Right forelimb (tissue), 1 donor: ENCODE results near the gene KCNIP4.

Experiments
- DNase-seq: peaks from one replicate; pipeline ENCODE4 v3.0.0-alpha.2; 2018

Gene KCNIP4

DNA sequence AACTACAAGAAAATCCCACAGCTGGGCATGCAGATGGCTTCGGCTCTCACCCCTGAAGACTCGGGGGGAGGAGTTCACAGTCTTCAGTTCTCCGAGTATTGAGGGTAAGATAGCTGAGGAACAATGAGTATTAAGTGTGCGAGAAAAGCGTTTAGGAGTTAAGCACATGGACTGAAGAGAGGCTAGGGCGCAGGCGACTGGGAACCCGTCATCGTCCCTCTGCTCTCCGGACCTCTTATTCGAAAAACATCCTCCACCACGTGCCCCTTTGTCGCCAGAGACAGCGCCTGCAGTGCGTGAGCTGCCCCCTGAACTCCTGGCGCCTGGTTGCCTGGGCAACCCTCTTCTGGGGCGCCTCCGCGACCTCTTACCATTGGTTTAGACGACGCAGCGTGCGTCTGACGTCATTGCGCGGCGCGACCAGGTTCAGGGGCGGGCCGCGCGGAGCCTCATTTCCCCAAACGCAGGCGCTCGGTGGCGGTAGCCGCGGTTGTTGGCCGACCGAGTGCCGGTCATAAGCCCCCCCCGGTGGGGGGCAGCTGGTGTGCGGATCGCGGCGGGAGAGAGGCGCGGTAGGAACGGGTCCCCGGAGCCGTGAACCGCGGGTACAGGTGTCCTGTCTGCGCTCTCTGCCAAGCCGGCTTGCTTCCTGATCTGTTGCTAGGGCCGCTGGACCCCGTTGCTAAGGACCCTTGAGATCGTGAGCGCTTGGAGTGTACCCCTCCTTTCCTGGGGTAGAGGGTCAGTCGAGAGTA is 1248.4 kb downstream of the KCNIP4 start, which contains the start of gene PACRGL:
Gene PACRGL, plus strand, starts transcription at position 452 of the 755 bp plus-strand sequence. CDS start 4,024 bp downstream, outside the sequence.
- peak; percentile 94 for DNase-seq

DNA sequence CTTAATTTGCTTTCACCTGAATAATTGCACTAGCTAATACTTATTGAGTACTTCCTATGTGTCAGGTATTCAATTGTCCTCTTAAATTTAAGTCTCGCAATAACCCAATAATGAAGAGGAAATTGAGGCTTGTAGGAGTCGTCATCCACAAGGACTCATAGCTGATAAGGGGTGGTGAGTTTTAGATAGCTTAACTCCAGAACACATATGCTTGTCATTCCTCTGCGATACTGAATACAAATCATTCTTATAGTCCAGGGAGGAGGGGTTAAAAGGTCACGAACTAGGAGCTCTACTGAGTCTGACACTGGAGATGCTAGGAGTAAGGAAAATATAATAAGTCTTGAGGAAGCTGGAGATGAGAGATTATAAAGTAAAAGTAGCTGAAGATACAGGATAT is 1249.8 kb downstream of the KCNIP4 start:
- DNase-seq = no peak

DNA sequence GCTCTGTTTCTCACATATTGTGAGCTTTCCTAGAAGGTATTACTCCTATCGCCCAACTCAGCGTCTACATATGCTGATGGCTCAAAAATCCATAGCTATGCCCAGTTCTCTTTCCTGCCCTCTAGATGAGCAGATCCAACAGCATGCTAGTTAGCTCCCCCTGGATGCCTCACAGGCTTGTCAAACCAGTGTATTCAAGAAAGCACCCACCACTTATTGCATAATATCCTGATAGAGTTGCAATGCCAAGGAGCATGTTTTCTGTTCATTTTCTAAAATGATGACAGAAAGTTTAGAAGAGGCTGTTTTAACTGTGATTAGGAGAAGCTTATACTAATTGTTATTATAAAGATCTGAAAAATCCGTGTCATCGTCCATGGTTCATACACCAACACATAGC is 1250.2 kb downstream of the KCNIP4 start:
- DNase-seq = no peak

DNA sequence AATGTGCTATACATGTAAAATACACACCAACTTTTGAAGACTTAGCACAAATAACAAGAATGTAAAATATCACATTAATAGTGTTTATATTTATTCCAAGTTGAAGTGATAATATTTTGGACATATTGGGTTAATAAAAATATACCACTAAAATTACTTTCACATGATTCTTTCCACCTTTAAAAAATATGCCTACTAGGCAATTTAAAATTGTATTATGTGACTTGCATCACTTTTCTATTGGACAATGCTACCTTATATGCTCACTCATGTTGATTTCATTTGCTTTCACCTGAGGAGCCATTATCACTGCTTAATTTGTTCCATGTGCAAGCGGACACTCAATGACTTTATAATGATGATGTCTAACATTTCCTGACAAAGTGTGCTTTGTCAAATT is 1251.8 kb downstream of the KCNIP4 start:
- DNase-seq = no peak

DNA sequence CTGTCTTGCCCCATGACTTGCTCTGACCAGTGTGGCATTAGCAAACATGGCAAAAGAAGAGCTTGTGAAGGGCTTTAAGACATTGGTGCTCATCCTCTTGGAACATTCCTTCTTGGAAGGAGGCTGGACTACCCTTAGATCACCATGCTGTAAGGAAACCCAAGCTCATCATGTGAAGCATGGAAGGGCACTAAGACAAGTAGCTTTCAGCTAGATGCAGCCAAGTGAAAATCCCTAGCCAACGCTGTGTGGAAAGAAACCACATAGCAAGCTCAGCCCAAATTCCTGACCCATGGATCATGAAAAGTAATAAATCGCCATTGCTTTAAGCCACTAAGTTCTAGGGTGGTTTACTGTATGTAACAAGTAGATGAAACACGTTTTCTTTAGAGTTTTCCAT is 1260.7 kb downstream of the KCNIP4 start:
- DNase-seq = no peak

DNA sequence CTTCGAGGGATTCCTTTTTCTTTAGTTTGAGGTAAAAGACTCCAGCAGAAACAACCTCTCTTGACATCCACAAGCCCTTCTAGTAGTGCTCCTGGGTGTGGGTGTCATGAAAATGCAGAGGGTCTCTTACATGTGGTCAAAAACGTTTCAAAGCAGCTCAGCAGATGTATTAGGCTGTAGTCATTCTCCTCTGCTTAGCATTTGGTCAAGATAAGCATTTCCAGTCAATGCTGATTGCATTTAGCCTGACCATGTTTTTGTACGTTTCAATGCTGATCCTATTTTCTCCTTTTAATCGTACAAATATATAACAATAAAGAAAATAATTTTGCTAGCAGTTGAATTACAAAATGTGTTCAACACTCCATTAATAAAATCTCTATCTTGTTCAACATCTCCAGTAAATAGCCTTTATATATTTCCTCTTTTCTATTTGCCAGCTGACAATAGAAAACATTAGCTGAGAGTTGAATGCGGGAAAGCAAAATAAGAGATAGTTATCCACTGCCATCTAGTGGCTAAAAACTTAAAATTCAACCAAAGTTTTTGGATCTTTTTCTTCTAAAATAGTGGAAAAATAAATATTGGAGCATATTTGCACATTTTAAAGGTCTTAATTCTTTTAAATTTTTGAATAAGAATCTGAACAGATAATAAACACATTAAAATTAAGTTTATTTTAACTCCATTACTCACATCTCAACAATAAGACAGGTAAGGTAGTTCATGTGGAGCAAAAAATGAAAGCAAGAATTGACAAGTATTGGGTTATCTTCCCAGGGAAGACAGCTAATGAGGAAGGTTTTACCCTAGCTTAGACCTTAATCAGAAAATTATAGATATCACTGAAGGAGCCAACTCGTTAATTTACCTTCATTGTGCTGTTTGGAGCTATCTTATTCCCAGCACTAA is 1263.5 kb downstream of the KCNIP4 start:
- no peak for DNase-seq

DNA sequence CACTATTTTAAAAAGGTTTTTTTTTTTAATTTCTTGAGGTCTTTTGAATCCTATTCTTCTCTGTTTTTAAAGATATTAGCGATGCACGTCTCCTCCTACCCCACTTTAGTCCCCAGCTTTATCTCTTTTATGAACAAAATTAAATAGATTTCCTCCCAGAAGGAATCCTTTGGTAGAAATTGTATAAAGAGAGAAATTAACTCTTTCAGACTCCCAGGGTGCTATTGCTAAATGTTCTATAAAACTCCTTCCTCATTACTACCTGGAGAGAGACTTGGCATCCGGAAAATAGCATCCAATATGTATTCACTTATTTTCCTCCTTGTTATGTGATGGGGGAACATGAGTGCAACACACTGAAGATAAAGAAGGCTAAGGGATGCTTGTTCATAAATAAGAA is 1264.8 kb downstream of the KCNIP4 start:
- DNase-seq = no peak

DNA sequence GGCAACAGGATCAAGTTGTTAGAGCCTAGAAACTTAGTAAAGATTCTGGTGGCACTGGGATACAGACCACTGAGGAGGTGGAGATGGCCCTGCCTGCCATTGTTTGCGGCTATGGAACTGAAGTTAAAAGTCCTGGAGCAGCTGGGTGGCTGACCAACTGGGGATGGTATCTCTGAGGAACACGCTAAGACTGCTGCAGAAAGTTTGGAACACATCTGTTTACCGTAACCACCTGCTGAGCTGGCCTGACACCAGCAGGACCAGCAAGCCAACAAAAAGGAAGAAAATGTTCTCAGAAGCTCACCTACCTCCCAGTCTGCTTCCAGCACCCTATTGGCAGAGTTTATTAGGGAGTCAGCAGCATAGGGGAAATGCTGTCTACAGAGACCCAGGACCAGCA is 1265.7 kb downstream of the KCNIP4 start:
- DNase-seq = no peak

DNA sequence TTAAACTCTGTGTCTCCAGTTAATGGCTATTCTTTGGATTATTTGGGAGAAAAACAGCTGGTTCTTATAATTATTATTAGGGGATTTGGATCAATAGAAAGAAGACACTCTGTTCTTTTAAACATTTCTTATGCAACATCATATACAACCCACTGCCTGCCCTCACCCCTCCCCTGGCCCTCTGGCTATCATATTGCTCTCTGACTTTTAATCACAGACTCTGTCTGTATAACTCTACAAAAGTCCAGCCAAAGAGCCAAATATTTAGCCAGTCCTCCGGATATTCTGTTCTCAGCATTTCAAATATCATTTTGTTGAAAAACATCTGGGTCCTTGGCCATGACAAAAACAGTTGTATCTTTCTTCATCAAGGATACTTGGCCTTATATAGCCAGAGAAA is 1267.3 kb downstream of the KCNIP4 start:
- no peak for DNase-seq

DNA sequence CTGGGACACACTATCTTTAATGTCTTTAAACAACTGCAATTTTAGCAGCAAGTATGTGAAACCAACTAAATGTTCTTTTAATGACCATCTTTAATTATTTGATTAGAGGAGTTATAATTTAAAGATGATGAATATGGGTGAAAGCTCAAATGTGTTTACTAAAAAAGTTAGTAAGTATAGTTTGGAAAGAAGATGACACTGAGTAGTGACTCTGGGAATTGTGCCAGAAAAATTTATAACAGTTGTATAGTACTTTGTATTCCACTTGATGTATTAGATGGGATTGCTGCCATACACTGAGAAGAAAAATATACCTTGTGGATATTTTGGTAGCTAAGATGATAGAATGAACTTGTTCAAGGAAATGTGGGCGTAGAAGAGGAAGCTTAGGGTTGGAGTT is 1267.8 kb downstream of the KCNIP4 start:
- DNase-seq = no peak

DNA sequence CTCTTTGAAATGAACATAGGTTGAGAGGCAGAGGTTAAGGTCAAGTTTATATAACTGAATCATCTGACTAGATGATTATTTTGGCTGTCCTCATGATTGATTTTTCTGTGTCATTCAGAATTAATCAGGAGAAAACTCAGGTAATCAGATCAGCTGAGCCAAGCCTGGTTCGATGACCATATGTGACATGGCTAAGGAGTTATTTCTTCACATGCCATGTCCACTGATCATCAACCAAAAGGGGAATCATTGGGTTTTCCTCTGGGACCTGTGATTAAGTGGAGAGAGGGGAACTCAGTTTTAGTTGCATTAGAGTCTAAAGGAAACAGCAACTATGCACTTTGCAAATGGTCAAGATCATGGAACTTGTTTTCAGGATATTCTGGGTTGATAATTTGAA is 1268.6 kb downstream of the KCNIP4 start:
- DNase-seq = no peak
